ENCODE data around the gene RASGRF2. TPM values are rescaled to one million over a fixed set of nuclear protein-coding genes. Genes with fewer than 3 reads are reported as not detected.

The RASGRF2 gene
- total RNA-seq, 4 donors from 2014 or later: 3.6 to 6.3 (median 4.8) TPM

DNA sequence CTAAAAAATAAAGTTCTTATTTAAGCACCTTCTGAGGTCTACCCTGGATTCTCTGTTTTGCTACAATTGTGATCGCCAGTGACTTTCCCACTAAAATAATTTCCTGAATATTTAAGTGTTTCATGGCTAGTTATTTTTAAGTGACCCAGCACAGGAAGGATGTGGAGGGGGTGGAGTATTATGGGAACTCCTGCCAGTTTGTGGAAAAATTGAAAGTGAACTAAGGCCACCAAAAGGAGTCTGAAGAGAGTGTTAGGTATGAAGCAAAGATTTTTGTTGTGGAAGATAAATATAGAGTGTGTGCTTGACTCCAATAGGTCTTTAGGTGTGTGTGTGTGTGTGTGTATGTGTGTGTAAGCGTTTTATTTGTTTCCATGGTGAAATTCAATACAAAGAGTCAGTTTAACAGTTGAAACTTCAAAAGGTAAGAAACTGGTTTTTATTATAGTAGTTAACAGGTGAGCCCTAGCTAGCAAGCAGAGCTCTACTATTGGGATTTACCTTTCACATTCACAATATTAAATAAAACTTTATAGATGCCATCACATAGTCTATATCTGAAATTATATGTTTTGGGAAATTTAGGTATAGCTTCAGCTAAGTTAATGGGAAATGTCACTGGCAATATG, 25.6 kb downstream of the RASGRF2 start:
- Histone ChIP-seq H3K27me3 (no peaks in the 10 kb centered on the region), H3K27ac (peak overlapping the region; percentile 51 to 62 (median 59)), H3K4me3 (peak overlapping the region in 2 of 4 donors; percentile 1 to 32), H3K36me3 (no peaks in the 10 kb centered on the region), H3K4me1 (peaks cover 0 to 4% of the 10 kb centered on the region in 2 donors), H3K9me3 (no peaks in the 10 kb centered on the region)
- DNase-seq (no peak), ATAC-seq (peak in 1 of 2 donors; percentile 57)
- in situ Hi-C loops (cut with MboI; ENCODE audit: low sequenced_read_pairs in 4 of 4): no loop called here
- TF ChIP-seq, protein P1, sequence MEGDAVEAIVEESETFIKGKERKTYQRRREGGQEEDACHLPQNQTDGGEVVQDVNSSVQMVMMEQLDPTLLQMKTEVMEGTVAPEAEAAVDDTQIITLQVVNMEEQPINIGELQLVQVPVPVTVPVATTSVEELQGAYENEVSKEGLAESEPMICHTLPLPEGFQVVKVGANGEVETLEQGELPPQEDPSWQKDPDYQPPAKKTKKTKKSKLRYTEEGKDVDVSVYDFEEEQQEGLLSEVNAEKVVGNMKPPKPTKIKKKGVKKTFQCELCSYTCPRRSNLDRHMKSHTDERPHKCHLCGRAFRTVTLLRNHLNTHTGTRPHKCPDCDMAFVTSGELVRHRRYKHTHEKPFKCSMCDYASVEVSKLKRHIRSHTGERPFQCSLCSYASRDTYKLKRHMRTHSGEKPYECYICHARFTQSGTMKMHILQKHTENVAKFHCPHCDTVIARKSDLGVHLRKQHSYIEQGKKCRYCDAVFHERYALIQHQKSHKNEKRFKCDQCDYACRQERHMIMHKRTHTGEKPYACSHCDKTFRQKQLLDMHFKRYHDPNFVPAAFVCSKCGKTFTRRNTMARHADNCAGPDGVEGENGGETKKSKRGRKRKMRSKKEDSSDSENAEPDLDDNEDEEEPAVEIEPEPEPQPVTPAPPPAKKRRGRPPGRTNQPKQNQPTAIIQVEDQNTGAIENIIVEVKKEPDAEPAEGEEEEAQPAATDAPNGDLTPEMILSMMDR (IDR thresholded peaks at IDR 0.05 in 4 of 5, conservative IDR thresholded peaks at IDR 0.05 in 1 of 5): no peak
- TF ChIP-seq POLR2A (IDR thresholded peaks at IDR 0.05): peak in 1 of 2 donors; percentile 43
- intact Hi-C loops (cut with DNase I; ENCODE audit: low total_unique reads): no loop called here

DNA sequence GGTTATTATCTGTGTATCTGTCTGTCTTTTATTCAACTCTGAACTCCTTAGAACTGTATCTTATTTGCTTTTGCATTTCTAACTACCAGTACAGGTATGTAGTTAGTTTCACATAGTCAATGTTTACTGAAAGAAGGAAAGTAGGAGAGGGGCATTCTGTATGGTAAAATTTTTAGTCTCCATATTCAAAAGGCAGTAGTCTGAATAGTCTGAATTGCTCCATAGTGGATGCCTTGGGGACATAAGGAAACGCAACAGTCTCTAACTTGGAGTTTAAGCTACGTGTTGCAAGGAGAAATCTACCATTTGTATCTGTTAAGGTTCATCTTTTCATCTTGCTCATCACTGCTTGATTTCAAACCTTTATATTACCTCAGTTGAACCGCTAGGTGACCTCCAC, 26.2 kb downstream of the RASGRF2 start:
- Histone ChIP-seq H3K27ac (peak overlapping the region; percentile 51 to 62 (median 59)), H3K4me1 (peaks cover 0 to 4% of the 10 kb centered on the region in 2 donors), H3K9me3 (no peaks in the 10 kb centered on the region), H3K36me3 (no peaks in the 10 kb centered on the region), H3K4me3 (peak overlapping the region in 2 of 4 donors; percentile 1 to 32), H3K27me3 (no peaks in the 10 kb centered on the region)
- intact Hi-C loops (cut with DNase I; ENCODE audit: low total_unique reads) (no loop called here), in situ Hi-C loops (cut with MboI; ENCODE audit: low sequenced_read_pairs in 4 of 4) (no loop called here)
- DNase-seq: no peak
- TF ChIP-seq POLR2A (IDR thresholded peaks at IDR 0.05): no peak
- TF ChIP-seq, protein P1 (IDR thresholded peaks at IDR 0.05 in 4 of 5, conservative IDR thresholded peaks at IDR 0.05 in 1 of 5): no peak
- ATAC-seq: no peak

DNA sequence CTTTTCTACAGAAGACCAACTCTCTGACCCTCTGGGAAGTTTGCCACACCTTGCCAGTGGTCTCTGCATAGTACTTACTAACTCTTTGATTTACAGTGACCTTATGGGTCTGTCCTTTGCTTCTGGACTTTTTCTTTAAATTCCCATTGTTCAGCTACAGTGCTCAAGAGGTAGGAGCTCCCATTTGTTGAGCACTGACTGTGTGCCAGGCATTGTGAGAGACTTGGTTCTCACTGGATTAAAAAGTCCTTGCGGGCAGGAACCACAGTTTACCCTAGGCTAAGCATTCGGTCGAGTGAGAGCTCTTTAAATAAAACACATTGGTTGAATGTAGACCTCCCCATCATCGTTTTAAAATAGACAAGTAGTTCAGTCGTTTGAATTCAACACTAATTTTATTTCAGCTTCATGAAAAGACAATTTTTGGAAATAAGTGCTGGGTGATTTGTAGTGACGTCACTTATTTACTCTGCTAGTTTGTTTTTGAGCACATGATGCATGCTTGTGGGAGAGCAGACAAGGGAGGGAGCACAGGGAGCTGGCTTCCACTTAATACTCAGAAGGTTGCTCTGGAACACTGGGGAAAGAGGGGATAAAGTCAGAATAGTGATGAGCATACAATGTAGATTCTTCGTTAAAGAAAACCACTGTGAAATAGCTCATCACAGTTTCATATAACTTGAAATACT, 27.1 kb downstream of the RASGRF2 start:
- no peaks in the 10 kb centered on the region for H3K27me3 ChIP-seq
- peak overlapping the region in 1 of 4 donors; percentile 32 for H3K4me3 ChIP-seq
- H3K4me1 ChIP-seq: peaks cover 0 to 4% of the 10 kb centered on the region in 2 donors
- H3K27ac ChIP-seq: peak overlapping the region; percentile 51 to 62 (median 59)
- peak; percentile 33 to 60 for ATAC-seq
- in situ Hi-C loops (cut with MboI; ENCODE audit: low sequenced_read_pairs in 4 of 4) (no loop called here), intact Hi-C loops (cut with DNase I; ENCODE audit: low total_unique reads) (no loop called here)
- peak in 1 of 2 donors; percentile 21 for TF ChIP-seq POLR2A (IDR thresholded peaks at IDR 0.05)
- TF ChIP-seq, protein P1 (IDR thresholded peaks at IDR 0.05 in 4 of 5, conservative IDR thresholded peaks at IDR 0.05 in 1 of 5): no peak
- no peaks in the 10 kb centered on the region for H3K36me3 ChIP-seq
- no peak for DNase-seq
- no peaks in the 10 kb centered on the region for H3K9me3 ChIP-seq

DNA sequence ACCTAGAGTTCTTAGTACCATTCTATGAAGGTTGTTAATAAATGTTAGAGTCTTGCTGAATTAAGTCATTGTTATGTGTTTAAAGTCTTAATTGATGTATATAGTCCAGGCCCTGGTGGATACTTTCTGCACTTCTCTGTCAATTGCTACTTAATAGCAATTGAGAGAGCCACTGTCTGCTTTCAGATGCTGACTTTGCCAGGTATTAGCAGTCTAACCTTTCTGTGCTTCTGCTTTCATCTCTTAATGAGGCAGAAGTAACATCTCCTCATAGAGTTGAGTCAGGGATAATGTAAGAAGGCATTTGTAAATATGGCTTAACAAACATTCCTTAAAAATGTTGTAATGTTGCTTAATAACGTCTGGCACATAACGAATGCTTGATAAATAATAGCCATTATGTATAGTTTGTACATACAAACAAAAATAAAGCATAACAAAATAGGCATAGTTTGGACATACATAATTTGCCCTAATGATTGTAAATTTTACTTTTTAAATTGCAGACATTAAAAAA, 28.3 kb downstream of the RASGRF2 start:
- Histone ChIP-seq H3K4me3 (no peak overlapping the region), H3K4me1 (peaks cover 0 to 4% of the 10 kb centered on the region in 2 donors), H3K9me3 (no peaks in the 10 kb centered on the region), H3K36me3 (no peaks in the 10 kb centered on the region), H3K27ac (peak overlapping the region in 3 of 4 donors; percentile 51 to 62 (median 59)), H3K27me3 (no peaks in the 10 kb centered on the region)
- intact Hi-C loops (cut with DNase I; ENCODE audit: low total_unique reads) (no loop called here), in situ Hi-C loops (cut with MboI; ENCODE audit: low sequenced_read_pairs in 4 of 4) (no loop called here)
- TF ChIP-seq, protein P1 (IDR thresholded peaks at IDR 0.05 in 4 of 5, conservative IDR thresholded peaks at IDR 0.05 in 1 of 5): no peak
- TF ChIP-seq POLR2A (IDR thresholded peaks at IDR 0.05): no peak
- ATAC-seq (no peak), DNase-seq (no peak)
